NCI-H2227 (cell line): ENCODE data around the gene ABO.
A peak's percentile ranks its signal among the peaks of the same experiment; 100 is the strongest.
"Not testable (repeated sequence)": the region's sequence is repeated elsewhere in the genome, so short reads cannot be mapped to it uniquely, and the experiment has no call there.

Source experiments
- DNase-seq: peaks from one replicate; lab custom pipeline; 2025; ENCODE audit not compliant: unreplicated experiment; lab: John Stamatoyannopoulos, UW

The ABO gene

DNA sequence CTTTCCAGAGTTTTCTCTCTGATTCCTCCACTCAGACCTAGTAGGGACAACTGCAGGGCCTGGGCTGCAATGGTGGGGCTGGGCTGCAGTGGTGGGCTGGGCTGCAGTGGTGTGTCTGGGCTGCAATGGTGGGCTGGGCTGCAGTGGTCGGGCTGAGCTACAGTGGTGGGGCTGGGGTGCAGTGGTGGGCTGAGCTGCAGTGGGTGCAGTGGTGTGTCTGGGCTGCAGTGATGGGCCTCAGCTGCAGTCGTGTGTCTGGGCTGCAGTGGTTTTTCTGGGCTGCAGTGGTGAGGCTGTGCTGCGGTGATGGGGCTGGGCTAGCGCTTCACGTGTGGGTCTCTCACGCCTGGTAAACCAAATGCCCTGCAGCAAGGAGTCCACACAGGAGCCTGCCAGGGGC, 27.4 kb downstream of the ABO start:
- DNase-seq: no peak

- DNase-seq: no peak
These were observed 28.0 kb downstream of the ABO start for GRCh38 chr9:133246991-133247390.

DNA sequence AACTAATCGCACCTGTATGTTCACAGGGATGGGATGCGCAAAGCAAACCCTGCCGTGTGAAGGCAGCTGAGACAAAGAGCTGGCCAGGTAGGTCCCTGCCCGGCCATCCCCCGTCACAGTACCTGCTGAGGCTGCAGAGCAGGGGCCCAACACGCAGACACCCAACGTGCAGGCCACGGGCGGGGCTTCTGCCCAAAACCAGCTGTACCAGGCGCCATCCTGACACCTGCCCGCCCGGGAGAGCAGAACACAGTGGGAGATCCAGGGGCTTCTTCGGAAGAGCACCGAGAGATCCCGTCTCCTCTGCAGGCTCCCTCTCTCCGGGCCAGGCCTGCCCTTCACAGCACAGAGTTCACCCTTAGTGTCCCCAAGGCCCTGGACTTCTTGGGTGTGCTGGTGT, 28.4 kb downstream of the ABO start:
- DNase-seq: no peak

- no peak for DNase-seq
These were observed 32.0 kb downstream of the ABO start for GRCh38 chr9:133242991-133243390.

DNA sequence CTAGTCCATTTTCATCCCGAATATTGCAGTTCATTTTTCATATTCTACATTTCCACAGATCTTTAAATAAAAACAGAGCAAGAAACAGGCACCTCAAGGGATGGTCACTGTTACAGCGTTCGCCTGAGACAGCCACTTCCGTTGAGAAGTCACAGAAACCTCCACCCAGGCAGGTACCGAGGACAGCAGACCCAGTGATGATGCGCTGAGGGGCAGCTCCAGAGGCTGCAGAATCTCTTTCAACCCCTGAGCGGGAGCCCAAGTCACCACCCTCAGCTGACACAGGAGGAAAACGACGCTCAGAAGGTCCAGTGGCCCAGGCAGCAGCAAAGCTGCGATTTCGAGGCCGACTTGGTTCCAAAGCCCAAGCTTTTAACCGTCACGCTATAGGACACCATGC, 32.8 kb downstream of the ABO start:
- DNase-seq: no peak

DNA sequence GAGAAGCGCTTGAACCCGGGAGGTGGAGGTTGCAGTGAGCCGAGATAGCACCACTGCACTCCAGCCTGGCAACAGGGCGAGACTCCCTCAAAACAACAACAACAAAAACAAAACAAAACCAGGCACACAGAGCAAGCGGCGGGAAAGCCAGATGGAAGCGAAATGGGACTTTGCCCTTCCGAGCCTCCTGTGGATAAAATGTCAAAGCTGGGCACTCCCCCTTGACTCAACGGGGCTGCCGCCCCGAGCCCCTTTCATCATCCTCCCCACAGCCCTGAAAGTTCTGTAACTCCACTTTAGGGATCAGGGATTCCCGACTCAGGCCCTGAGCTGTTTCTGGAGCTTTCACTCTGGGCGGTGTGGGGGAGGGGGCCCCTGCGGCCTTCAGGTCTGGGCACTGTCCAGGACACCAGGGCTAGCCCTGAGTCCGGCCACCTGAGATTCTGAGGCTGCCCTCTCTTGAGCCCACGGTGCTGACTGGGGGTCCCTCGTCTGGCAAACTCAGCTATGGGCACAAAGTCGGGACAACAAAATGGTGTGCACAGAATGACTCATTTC, 35.4 kb downstream of the ABO start:
- DNase-seq: no peak

- peak; percentile 38 for DNase-seq
These were observed 36.0 kb downstream of the ABO start for GRCh38 chr9:133238851-133239532.

DNA sequence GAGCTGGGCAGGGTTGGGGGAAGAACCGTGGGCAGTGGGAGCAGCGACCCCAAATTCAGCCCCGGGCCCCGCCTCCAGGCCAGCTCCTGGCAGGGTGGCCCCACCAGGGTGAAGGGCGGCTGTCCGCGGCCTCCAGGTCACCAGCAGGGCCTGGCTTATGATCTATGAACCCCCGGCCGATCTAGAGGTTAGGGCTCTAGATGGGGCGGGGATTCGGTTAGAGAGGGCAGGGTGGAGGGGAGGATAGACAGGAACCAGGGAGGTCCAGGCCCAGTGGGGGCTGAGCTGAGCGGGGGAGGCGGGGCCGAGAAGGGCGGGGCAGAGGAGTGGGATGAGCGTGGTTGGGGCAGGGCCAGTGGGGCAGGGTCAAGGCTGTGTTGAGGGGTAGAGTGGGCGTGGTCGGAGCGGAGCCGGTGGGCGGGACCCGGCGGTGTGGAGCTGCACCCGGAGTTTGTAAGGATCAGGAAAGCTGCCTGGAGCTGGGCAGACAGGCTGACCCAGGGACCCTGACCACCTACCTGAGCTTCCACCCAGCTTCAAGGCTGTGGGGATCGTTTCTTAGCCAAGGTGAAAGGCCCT, 36.6 kb downstream of the ABO start:
- DNase-seq: peak; percentile 28

GRCh38 chr9:133237035-133237731, 37.8 kb downstream of the ABO start:
- peak; percentile 52 for DNase-seq

GRCh38 chr9:133236291-133237034, 38.5 kb downstream of the ABO start:
- not testable (repeated sequence) for DNase-seq

DNA sequence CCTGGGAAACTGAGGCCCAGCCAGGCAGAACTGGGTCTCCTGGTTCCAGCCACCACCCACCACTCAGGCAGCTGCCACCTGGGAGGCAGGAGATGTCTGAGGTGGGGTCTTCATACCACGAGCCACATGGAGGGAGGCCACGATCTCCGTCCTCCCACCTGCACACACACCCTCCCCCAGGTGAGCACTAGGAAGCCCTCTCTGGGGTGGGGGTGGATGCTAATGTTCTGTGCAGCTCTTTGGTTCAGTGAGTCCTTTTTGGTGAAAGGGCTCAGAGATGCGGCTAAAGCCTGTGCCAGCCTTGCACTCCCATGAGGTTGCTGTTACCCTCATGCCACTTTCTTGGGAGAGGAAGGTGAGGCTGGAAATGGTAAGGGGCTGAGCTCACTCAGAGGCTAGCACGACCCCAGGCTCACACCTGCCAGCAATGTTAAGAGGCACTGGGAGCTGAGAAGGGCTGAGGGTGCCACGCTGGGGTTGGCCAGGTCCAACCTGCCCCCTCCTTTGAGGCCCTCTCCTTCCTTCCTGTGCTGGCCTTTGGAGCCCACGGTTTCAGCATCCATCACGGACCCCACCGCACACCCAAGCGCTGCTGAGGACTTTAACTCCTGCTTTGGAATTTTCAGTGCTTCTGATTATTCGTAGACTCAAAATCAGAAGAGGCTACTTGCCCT, 39.3 kb downstream of the ABO start:
- no peak for DNase-seq

GRCh38 chr9:133234577-133235322, 40.3 kb downstream of the ABO start:
- no peak for DNase-seq

GRCh38 chr9:133233681-133234432, 41.1 kb downstream of the ABO start:
- no peak for DNase-seq

GRCh38 chr9:133231934-133232568, 43.0 kb downstream of the ABO start:
- not testable (repeated sequence) for DNase-seq

- DNase-seq: not testable (repeated sequence)
These were observed 44.5 kb downstream of the ABO start for GRCh38 chr9:133230514-133230913.

DNA sequence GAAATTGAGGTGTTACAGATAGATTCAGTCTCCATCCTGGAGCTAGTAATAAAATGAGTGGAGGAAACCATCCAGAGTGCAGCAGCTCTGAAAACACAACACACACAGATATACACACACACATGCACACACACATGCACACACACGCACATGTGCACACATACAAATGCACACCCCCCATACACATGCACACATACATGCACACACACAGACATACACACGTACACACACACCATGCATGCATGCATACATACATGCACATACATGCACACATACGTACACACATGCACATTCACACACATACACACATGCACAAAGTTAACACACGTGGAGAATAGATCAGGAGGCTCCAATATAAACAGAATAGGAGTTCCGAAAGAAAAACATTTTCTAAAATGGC, 44.9 kb downstream of the ABO start:
- no peak for DNase-seq

GRCh38 chr9:133228474-133229193, 46.4 kb downstream of the ABO start:
- DNase-seq: not testable (repeated sequence)

DNA sequence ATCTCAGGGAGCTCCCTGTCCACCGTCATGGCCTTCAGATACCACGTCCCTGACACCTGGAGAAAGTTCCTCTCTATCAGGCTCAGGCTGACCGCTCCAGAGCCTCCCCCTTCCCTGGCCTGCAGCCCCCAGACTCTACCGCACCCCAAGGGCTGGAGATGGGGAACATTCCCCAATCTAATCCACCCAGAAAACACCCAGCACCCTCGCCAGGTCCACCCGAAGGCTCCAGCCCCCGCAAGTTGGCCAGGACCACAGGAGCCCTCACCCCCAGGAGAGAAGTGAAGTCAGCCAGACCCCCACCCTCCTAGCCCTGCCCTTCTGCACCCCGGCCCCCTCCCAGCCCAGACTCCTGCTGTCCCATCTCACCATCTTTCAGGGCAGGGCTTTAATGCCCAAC, 47.0 kb downstream of the ABO start:
- not testable (repeated sequence) for DNase-seq
